GM12892 (cell line): ENCODE results near the gene TMCC3.

Experiments used
- POLR2A ChIP-seq: IDR thresholded peaks from 2 replicates; pipeline ENCODE4 v1.6.1; 2011; ENCODE audit warnings: low read depth, low read length, control low read depth
- POLR2AphosphoS5 ChIP-seq: IDR thresholded peaks from 2 replicates; pipeline ENCODE4 v1.6.1; 2011; ENCODE audit warnings: low read depth, low read length, control low read depth
- TAF1 ChIP-seq: IDR thresholded peaks from 2 replicates; pipeline ENCODE4 v1.6.1; 2011; ENCODE audit warnings: low read depth, mild to moderate bottlenecking, control low read depth, low read length, borderline replicate concordance

GRCh38 chr12:94648578-94648977, 1.8 kb downstream of the TMCC3 start:
- TF ChIP-seq POLR2AphosphoS5 (no peak), POLR2A (no peak), TAF1 (no peak)
